HepG2 (cell line): ENCODE results near the gene AP4M1. TPM values are rescaled to one million over a fixed set of nuclear protein-coding genes. Genes with fewer than 3 reads are reported as not detected.
A peak's percentile ranks its signal among the peaks of the same experiment; 100 is the strongest.

ENCODE experiments used
- ATAC-seq: fragments of 200-7000 bp; cut with Tn5 transposase; 3 replicates; pipeline ENCODE4 v1.9.1; 2020; ENCODE audit warnings: mild to moderate bottlenecking, moderate library complexity
- BruUV-seq: library from RNA; stranded (reverse); fragments of 400-500 nt; replicated peaks from 2 replicates; lab custom pipeline; 2021; lab: Mats Ljungman, UMichigan
- CTCF ChIA-PET: fragments of 300-600 bp; formaldehyde crosslinking; extraction: SDS; loops from one replicate; lab custom pipeline; 2021; ENCODE audit warnings: low total read pairs, inconsistent platforms, low intra/inter-chr PET ratio; lab: Yijun Ruan, JAX
- POLR2A ChIA-PET: fragments of 350-600 bp; sonication (Branson Sonifier 250); formaldehyde crosslinking; loops from one replicate; lab custom pipeline; 2020; ENCODE audit warnings: antibody characterized with exemption, inconsistent platforms; lab: Yijun Ruan, JAX
- DNase-seq: peaks from one replicate; pipeline ENCODE4 v3.0.0-alpha.2; 2015; ENCODE audit warnings: low spot score
- FAIRE-seq: peaks from 3 replicates; lab custom pipeline; 2011; peaks lifted over from hg19 to GRCh38; lab: Jason Lieb, UNC
- H2AFZ ChIP-seq: one replicate; pipeline ENCODE4 v1.6.1; 2011; ENCODE audit warnings: low read length, inconsistent platforms
- H3K27ac ChIP-seq: fragments of 300-600 bp; 3 replicates; pipeline ENCODE4 v1.8.0; 2011; ENCODE audit warnings: mixed run types, mild to moderate bottlenecking, mixed read lengths, low read length, inconsistent platforms; ENCODE audit not compliant: insufficient read depth; ENCODE audit errors: extremely low read length
- H3K27me3 ChIP-seq, 2 experiments: fragments of 200-600 bp in 1 of 2; 2 replicates in 1 of 2; 3 replicates in 1 of 2; pipeline versions ENCODE4 v1.6.0 to v1.8.0; 2011; ENCODE audit warnings: low read length in 2 of 2, mild to moderate bottlenecking in 2 of 2, moderate library complexity in 2 of 2, inconsistent platforms in 1 of 2; ENCODE audit not compliant: insufficient read depth in 2 of 2, control insufficient read depth in 1 of 2
- H3K36me3 ChIP-seq, 2 experiments: fragments of 200-600 bp in 1 of 2; replicated peaks in 1 of 2; 2 replicates in 1 of 2; 3 replicates in 1 of 2; pipeline versions ENCODE4 v1.5.1 to v1.8.0; 2011; ENCODE audit warnings: low read length in 2 of 2, inconsistent platforms in 1 of 2; ENCODE audit not compliant: insufficient read depth in 2 of 2, control insufficient read depth in 1 of 2
- H3K4me1 ChIP-seq: 2 replicates; pipeline ENCODE4 v1.5.1; 2012; ENCODE audit warnings: low read length, inconsistent platforms; ENCODE audit not compliant: insufficient read depth
- H3K4me2 ChIP-seq: 2 replicates; pipeline ENCODE4 v1.6.0; 2011; ENCODE audit warnings: low read depth, low read length, inconsistent platforms
- H3K4me3 ChIP-seq, 3 experiments: fragments of 200-600 bp in 1 of 3; sonication (generic), shearing (Covaris generic) in 1 of 3; replicated peaks in 1 of 3; 2 replicates each; pipeline ENCODE4 v1.5.1; 2011 to 2016; ENCODE audit warnings: low read length in 3 of 3, inconsistent platforms in 2 of 3, low read depth in 2 of 3, mild to moderate bottlenecking in 2 of 3, control low read depth in 1 of 3, mixed read lengths in 1 of 3; ENCODE audit not compliant: insufficient read depth in 1 of 3
- H3K79me2 ChIP-seq: one replicate; pipeline ENCODE4 v1.6.1; 2011; ENCODE audit warnings: low read length, inconsistent platforms; ENCODE audit not compliant: insufficient read depth
- H3K9ac ChIP-seq: 2 replicates; pipeline ENCODE4 v1.6.0; 2011; ENCODE audit warnings: mild to moderate bottlenecking, low read depth, low read length, inconsistent platforms; ENCODE audit not compliant: insufficient read depth
- H3K9me3 ChIP-seq: 2 replicates; pipeline ENCODE4 v1.5.1; 2012; ENCODE audit warnings: mild to moderate bottlenecking, low read length
- H4K20me1 ChIP-seq: 2 replicates; pipeline ENCODE4 v1.6.0; 2011; ENCODE audit warnings: inconsistent platforms, mild to moderate bottlenecking, low read length, moderate library complexity; ENCODE audit not compliant: insufficient read depth
- CHD4 ChIP-seq: fragments of 200-600 bp; sonication (generic); IDR thresholded peaks from 2 replicates; pipeline ENCODE4 v1.7.0; 2017; ENCODE audit warnings: mild to moderate bottlenecking, low read length, borderline replicate concordance
- DR1 ChIP-seq: sonication (generic); formaldehyde crosslinking; IDR thresholded peaks from 2 replicates; pipeline ENCODE4 v1.8.0; 2021; ENCODE audit warnings: mild to moderate bottlenecking, missing genetic modification reagents, inconsistent platforms
- ETV5 ChIP-seq: IDR thresholded peaks from 2 replicates; pipeline ENCODE4 v1.6.1; 2018; ENCODE audit warnings: missing biosample characterization, missing genetic modification reagents, inconsistent platforms, borderline replicate concordance
- POLR2AphosphoS5 ChIP-seq: IDR thresholded peaks from 2 replicates; pipeline ENCODE4 v1.6.1; 2012; ENCODE audit warnings: low read depth, low read length
- TFDP2 ChIP-seq: sonication (generic); formaldehyde crosslinking; IDR thresholded peaks from 2 replicates; pipeline ENCODE4 v1.4.0; 2020; ENCODE audit warnings: missing genetic modification reagents
- TP53 ChIP-seq: sonication (generic); formaldehyde crosslinking; conservative IDR thresholded peaks from 2 replicates; pipeline ENCODE4 v1.4.0; 2020; ENCODE audit warnings: missing genetic modification reagents
- ZKSCAN5 ChIP-seq: sonication (generic); formaldehyde crosslinking; IDR thresholded peaks from 2 replicates; pipeline ENCODE4 v1.5.1; 2020; ENCODE audit warnings: mild to moderate bottlenecking, missing genetic modification reagents
- ZMAT3 ChIP-seq: sonication (generic); formaldehyde crosslinking; conservative IDR thresholded peaks from 2 replicates; pipeline ENCODE4 v1.7.0; 2021; ENCODE audit warnings: missing genetic modification reagents
- ZNF274 ChIP-seq: sonication (generic); formaldehyde crosslinking; IDR thresholded peaks from 2 replicates; pipeline ENCODE4 v1.5.1; 2020; ENCODE audit warnings: mild to moderate bottlenecking, missing genetic modification reagents
- ZNF337 ChIP-seq: sonication (generic); formaldehyde crosslinking; IDR thresholded peaks from 2 replicates; pipeline ENCODE4 v1.5.1; 2020; ENCODE audit warnings: missing genetic modification reagents, low read depth, mild to moderate bottlenecking, borderline replicate concordance
- ZNF687 ChIP-seq: sonication (generic); formaldehyde crosslinking; IDR thresholded peaks from 2 replicates; pipeline ENCODE4 v1.5.1; 2020; ENCODE audit warnings: mild to moderate bottlenecking, missing genetic modification reagents, moderate library complexity
- WGBS: methylation state at CpG from one replicate; pipeline ENCODE4 v1.1.6; 2017; ENCODE audit warnings: low lambda C conversion rate; 5-methylcytosine and 5-hydroxymethylcytosine counted together
- in situ Hi-C: cut with HindIII; loops from 2 replicates; pipeline ENCODE4 v1.10.0; 2017; ENCODE audit warnings: low pct_unique_long_range_greater_than_20kb; ENCODE audit not compliant: extremely low pct_ligation_motif_present
- intact Hi-C: fragments of 100-400 bp; cut with micrococcal nuclease; formaldehyde crosslinking; loops from one replicate; pipeline ENCODE4 v1.10.0; 2022; ENCODE audit not compliant: unreplicated experiment
- polyA plus RNA-seq, 8 experiments: library from polyadenylated mRNA; depleted of rRNA in 3 of 8; stranded (reverse) in 7 of 8; unstranded in 1 of 8; fragments of >200 nt; fragmentation: Illumina TruSeq in 4 of 8; extraction: Trizol in 4 of 8; gene quantifications; 2 replicates each; pipeline versions ENCODE4 v1.2.1 to v1.2.3, GENCODE V29; 2011 to 2016; ENCODE audit warnings: low read depth in 4 of 8, missing spikeins in 1 of 8, mixed read lengths in 1 of 8; ENCODE audit not compliant: insufficient read depth in 1 of 8
- total RNA-seq, 5 experiments: library from RNA; depleted of rRNA; stranded (reverse); fragments of >200 nt; fragmentation: Illumina TruSeq; extraction: Trizol; gene quantifications; 2 replicates each; pipeline ENCODE4 v1.2.3, GENCODE V29; 2016; ENCODE audit warnings: low read depth in 1 of 5

AP4M1 gene
- total and polyA plus RNA-seq, 2 of the 13 experiments (the other 11 are each of a cell fraction or from before 2014, with no cell fraction given) = 6.3 to 9.7 TPM

GRCh38 chr7:100157069-100157333 lies 55.6 kb downstream of the AP4M1 start:
- BruUV-seq = no TSS peak
- in situ Hi-C loops (no loop called here), intact Hi-C loops (no loop called here)
- peaks cover 2% of the 10 kb centered on the region for H3K79me2 ChIP-seq
- ChIA-PET POLR2A (interaction anchor here (1.6 to 2.1 kb wide), 3 partner anchors 8 to 57 kb away, joined by 3 to 25 read pairs (median 5); partner anchors contain the start of gene LAMTOR4), CTCF (no interaction called here)
- H3K9ac ChIP-seq = peak overlapping the region; percentile 90; the same call in 1 of the 2 replicates
- peaks cover 62% of the 10 kb centered on the region for H3K4me1 ChIP-seq
- H3K9me3 ChIP-seq = no peaks in the 10 kb centered on the region
- peaks cover 0 to 7% of the 10 kb centered on the region in 2 experiments; a peak in 1 of 5 replicates for H3K27me3 ChIP-seq
- WGBS = 94% methylated on average over 3 of the region's 5 CpGs
- peak overlapping the region; percentile 75 for H3K4me2 ChIP-seq
- peaks cover 6 to 24% of the 10 kb centered on the region in 2 experiments for H3K36me3 ChIP-seq
- H2AFZ ChIP-seq = no peak overlapping the region
- peak overlapping the region; percentile 80 for H3K27ac ChIP-seq
- DNase-seq (no peak), FAIRE-seq (no peak), ATAC-seq (no peak)
- TF ChIP-seq ZKSCAN5 (CRISPR knock-in tag) = no peak
- 0 out of 2 replicates have a peak, but pooled peaks have one; percentile 8 for TF ChIP-seq DR1
- TF ChIP-seq ZNF274 (CRISPR knock-in tag) = 0 out of 2 replicates have a peak, but pooled peaks have one; percentile 40
- TF ChIP-seq TP53 (CRISPR knock-in tag) = no peak
- TF ChIP-seq ZNF337 (CRISPR knock-in tag) = 0 out of 2 replicates have a peak, but pooled peaks have one; percentile 19
- peak overlapping the region in 1 of 3 experiments; percentile 92; a peak in 3 of 6 replicates for H3K4me3 ChIP-seq
- peaks cover 6% of the 10 kb centered on the region; the same call in 1 of the 2 replicates for H4K20me1 ChIP-seq

DNA sequence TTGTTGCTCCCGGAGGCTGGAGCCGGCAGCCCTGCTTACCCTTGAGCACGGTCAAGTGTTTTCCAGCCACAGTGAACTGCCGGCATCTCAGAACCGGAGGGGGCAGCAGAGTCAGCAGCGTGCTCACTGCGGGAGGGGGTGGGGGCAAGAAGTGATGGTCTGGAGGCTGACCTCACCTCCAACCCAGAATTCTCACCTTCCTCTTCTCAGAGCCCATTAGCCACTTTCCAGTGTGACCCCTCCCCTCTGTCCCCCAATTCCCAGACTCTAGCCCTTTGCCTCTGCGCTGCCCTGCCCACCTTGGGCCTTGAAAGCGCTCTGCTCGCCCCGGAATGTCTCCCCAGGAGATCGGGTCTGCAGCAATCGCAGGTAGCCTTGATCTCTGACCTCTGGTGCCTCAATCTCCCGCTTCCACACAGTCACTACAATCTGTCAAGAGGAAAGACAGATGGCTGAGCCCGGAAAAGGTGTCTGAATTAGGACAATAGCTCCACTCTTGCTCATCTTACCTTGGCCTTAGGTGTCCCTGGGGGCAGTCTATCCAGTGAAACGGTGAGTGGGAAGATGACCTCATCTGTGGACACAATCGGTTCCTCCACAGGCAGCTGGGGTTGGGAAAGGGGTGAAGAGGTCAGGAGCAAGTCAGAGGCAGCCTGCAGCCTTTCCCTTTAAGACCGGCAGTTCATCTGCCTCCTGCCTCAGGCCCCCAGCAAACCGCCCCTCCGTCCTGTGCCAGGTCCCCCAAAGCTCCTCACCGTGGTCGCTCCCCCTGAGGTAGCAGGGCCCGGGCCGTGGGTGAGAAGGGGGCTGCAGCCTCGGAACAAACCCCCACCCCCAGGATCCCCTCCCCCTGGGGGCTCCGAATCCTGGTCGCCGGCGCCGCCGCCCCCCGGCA lies 56.1 kb downstream of the AP4M1 start:
- Histone ChIP-seq H3K27ac (peak overlapping the region; percentile 80), H3K9ac (peak overlapping the region; percentile 90), H3K79me2 (peaks cover under 1% of the 10 kb centered on the region), H3K36me3 (peaks cover 6 to 24% of the 10 kb centered on the region in 2 experiments), H4K20me1 (peaks cover 6% of the 10 kb centered on the region; the same call in 1 of the 2 replicates), H3K4me3 (peak overlapping the region; percentile 90 to 99 (median 92)), H2AFZ (no peak overlapping the region), H3K4me2 (peak overlapping the region; percentile 75), H3K4me1 (peaks cover 56% of the 10 kb centered on the region), H3K9me3 (no peaks in the 10 kb centered on the region), H3K27me3 (peaks cover 0 to 7% of the 10 kb centered on the region in 2 experiments; a peak in 1 of 5 replicates)
- WGBS = 14% methylated on average over 18 of the region's 32 CpGs
- POLR2A ChIA-PET = interaction anchor here (0.9 to 2.1 kb wide), 4 partner anchors 9 to 57 kb away, joined by 3 to 25 read pairs (median 4); partner anchors contain the start of gene LAMTOR4
- FAIRE-seq = peak; percentile 65
- peak; percentile 85 for DNase-seq
- ATAC-seq = peak; percentile 67
- intact Hi-C loops (no loop called here), in situ Hi-C loops (no loop called here)
- CTCF ChIA-PET = no interaction called here
- BruUV-seq = TSS peak; percentile 59
- TF ChIP-seq CHD4 = no peak
- TF ChIP-seq POLR2AphosphoS5 = no peak
- TF ChIP-seq ETV5 = peak; percentile 50
- TF ChIP-seq ZNF687 (CRISPR knock-in tag) = no peak; the same call in 1 of the 2 replicates
- 0 out of 2 replicates have a peak, but pooled peaks have one; percentile 13 for TF ChIP-seq TFDP2 (CRISPR knock-in tag)
- no peak for TF ChIP-seq ZMAT3 (CRISPR knock-in tag)
